Measurements from ENCODE around the gene CASP12.

CASP12 gene

DNA sequence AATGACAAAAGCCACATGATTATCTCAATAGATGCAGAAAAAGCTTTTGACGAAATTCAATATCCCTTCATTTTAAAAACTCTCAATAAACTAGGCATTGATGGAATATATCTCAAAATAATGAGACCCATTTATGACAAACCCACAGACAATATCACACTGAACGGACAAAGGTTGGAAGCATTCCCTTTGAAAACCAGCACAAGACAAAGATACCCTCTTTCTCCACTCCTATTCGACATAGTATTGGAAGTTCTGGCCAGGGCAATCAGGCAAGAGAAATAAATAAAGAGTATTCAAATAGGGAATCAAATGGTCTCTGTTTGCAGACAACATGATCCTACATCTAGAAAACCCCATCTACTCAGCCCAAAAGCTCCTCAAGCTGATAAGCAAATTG lies 52.0 kb downstream of the CASP12 start:
- Histone ChIP-seq H3K27ac (ENCODE audit: low read depth, low read length) (no peak overlapping the region), H3K4me1 (ENCODE audit: control insufficient read depth, insufficient read depth, low read length) (no peaks in the 10 kb centered on the region), H3K9ac (ENCODE audit: low read length) (no peak overlapping the region), H3K4me3 (ENCODE audit: low read length) (no peak overlapping the region), H3K27me3 (ENCODE audit: control insufficient read depth, insufficient read depth, low read length) (no peaks in the 10 kb centered on the region), H3K36me3 (ENCODE audit: control insufficient read depth, insufficient read depth, low read length) (no peaks in the 10 kb centered on the region)

DNA sequence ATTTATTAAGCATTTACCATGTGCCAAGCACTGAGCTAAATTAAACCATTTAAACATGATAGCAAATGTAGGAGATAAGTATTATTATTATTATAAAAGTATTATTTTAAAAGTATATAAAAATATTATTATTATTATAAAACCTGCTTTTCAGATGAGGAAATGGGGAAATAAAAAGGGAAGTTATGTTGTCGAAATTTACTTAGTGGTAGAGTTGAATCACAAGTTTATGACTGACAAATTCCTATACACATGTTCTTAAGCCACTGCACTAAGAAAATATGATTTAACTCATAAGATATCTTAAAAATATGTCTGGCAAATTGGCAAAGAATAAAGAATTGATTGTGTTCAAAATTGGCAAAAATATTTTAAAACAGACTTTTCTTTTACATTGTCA lies 53.8 kb downstream of the CASP12 start:
- Histone ChIP-seq H3K9ac (ENCODE audit: low read length) (no peak overlapping the region), H3K4me3 (ENCODE audit: low read length) (no peak overlapping the region), H3K27me3 (ENCODE audit: control insufficient read depth, insufficient read depth, low read length) (no peaks in the 10 kb centered on the region), H3K4me1 (ENCODE audit: control insufficient read depth, insufficient read depth, low read length) (no peaks in the 10 kb centered on the region), H3K27ac (ENCODE audit: low read depth, low read length) (no peak overlapping the region), H3K36me3 (ENCODE audit: control insufficient read depth, insufficient read depth, low read length) (no peaks in the 10 kb centered on the region)

DNA sequence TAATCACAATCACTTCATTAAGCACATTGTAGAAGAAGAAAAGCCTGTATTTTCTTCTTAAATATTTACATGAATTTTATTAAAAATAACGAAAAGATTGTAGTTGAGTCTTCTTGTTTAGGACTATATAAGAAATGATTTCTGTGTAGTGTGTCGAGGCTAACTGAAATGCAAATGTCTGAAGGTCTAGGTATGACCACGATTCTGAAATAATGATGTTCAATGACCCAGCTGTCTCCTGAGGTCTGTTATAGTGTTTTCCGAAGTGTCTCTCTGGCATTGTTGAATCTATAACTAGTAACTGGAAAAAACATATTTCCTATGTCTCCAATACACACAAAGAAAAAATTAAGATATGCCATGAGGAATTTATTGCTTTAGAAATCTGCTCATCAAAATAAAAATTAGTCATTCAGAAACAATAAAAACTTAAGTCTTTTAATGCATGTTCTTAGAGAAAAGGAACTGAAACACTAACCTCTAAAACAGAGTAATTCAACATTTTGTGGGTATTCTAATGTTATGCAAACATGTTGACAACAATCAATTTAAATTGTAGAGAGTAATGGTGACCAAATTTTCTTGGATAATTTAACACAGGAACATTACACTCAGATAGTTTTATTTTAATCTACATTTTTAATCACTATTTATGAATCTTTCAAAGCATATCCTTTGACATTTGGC lies 55.0 kb downstream of the CASP12 start:
- Histone ChIP-seq H3K4me1 (ENCODE audit: control insufficient read depth, insufficient read depth, low read length) (no peaks in the 10 kb centered on the region), H3K27me3 (ENCODE audit: control insufficient read depth, insufficient read depth, low read length) (no peaks in the 10 kb centered on the region), H3K9ac (ENCODE audit: low read length) (no peak overlapping the region), H3K27ac (ENCODE audit: low read depth, low read length) (no peak overlapping the region), H3K4me3 (ENCODE audit: low read length) (no peak overlapping the region), H3K36me3 (ENCODE audit: control insufficient read depth, insufficient read depth, low read length) (no peaks in the 10 kb centered on the region)

DNA sequence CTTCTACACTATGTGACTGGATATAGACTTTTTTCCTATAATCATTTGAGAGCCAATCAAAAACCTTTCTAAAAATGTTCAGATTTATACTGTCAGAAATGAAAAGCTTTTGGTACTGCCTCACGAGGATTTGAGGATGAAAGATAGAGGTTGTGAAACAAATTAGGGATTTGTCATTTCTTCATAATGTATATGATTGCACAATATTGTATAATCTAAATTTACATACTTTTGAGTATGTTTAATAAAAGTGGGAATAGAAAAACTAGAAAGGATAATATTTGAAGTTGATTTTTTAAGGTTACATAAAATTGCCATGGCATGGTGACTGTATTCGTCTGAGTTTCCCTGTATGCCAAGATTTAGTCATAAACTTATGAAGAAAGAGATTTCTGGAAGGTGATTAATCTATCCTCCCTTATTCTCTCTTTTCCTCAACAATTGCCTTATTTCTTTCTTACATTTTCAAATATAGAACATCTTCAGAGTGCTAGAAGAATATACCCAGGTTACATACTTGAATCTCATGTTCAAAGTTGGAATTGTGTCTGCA lies 56.2 kb downstream of the CASP12 start:
- H3K4me3 ChIP-seq (ENCODE audit: low read length) = no peak overlapping the region
- no peak overlapping the region for H3K27ac ChIP-seq (ENCODE audit: low read depth, low read length)
- no peaks in the 10 kb centered on the region for H3K27me3 ChIP-seq (ENCODE audit: control insufficient read depth, insufficient read depth, low read length)

DNA sequence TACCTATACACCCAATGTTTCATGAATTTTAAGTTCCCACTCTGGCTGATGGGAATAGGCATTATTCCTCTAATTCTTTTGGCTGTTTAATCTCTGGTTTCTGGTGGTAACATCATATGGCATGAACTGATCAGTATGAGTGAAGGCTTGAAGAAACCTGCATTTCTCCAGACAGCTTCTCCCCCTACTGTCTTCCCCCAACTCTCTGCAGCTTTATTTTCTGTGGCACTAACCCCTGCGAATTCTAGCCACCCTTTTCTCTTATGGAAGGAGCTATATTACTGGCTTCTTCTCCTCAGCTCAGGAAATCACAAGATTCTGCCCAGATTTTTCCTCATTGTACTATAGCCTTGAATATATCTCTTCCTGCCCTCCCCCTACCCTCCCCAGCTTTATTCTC lies 57.1 kb downstream of the CASP12 start:
- no peaks in the 10 kb centered on the region for H3K36me3 ChIP-seq (ENCODE audit: control insufficient read depth, insufficient read depth, low read length)
- H3K9ac ChIP-seq (ENCODE audit: low read length) = no peak overlapping the region
- no peaks in the 10 kb centered on the region for H3K4me1 ChIP-seq (ENCODE audit: control insufficient read depth, insufficient read depth, low read length)
- H3K4me3 ChIP-seq (ENCODE audit: low read length) = no peak overlapping the region
- no peaks in the 10 kb centered on the region for H3K27me3 ChIP-seq (ENCODE audit: control insufficient read depth, insufficient read depth, low read length)
- no peak overlapping the region for H3K27ac ChIP-seq (ENCODE audit: low read depth, low read length)

More for the DNA sequence above, 56.2 kb downstream of the CASP12 start:
- H3K36me3 ChIP-seq (ENCODE audit: control insufficient read depth, insufficient read depth, low read length) = no peaks in the 10 kb centered on the region
- no peak overlapping the region for H3K9ac ChIP-seq (ENCODE audit: low read length)
- H3K4me1 ChIP-seq (ENCODE audit: control insufficient read depth, insufficient read depth, low read length) = no peaks in the 10 kb centered on the region

DNA sequence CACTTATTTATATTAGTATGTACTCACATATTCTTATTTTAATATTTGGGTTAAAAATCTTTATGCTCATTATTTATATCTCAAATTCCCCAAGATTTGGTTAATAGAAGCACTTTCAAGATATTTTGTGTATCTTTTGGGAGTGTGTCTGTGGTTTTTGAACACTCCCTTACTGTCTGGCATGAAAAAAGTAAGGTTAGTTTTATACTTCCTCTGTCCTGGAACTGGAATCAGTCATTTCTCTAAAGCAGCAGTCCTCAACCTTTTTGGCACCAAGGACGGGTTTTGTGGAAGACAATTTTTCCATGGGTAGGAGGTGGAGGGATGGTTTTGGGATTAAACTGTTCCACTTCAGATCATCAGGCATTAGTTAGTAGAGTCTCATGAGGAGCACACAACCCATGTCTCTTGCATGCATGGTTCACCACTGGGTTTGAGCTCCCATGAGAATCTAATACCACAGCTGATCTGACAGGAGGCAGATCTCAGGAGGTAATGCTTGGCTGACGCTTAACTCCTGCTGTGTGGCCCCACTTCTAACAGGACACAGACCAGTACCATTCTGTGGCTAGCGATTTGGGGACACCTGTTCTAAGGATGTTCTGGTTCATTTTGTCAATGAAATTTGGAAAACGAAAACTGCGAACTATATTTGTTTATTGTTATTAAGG lies 60.2 kb downstream of the CASP12 start:
- Histone ChIP-seq H3K4me3 (ENCODE audit: low read length) (no peak overlapping the region), H3K9ac (ENCODE audit: low read length) (no peak overlapping the region), H3K27ac (ENCODE audit: low read depth, low read length) (no peak overlapping the region)

DNA sequence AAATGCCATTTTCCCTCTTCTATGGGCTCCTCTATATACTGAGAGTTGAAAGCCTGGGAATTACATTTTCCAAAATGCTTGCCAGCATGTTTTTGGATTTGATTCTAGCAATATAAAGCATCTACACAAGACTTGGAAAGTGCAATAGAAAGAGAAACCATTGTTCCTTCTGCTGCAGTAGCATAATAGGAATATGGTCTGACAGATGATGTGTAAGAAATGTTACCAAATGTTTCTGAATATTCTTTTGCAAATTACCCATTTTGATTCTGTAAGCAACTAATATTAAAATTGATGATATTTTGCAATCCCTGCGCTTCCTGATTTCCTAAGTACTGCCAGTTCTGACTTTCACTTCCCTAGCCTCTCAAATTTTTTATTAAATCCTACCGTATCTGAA lies 61.6 kb downstream of the CASP12 start:
- H3K4me3 ChIP-seq (ENCODE audit: low read length) = no peak overlapping the region
- no peak overlapping the region for H3K9ac ChIP-seq (ENCODE audit: low read length)
- no peak overlapping the region for H3K27ac ChIP-seq (ENCODE audit: low read depth, low read length)
- H3K36me3 ChIP-seq (ENCODE audit: control insufficient read depth, insufficient read depth, low read length) = no peaks in the 10 kb centered on the region
- H3K27me3 ChIP-seq (ENCODE audit: control insufficient read depth, insufficient read depth, low read length) = no peaks in the 10 kb centered on the region
- no peaks in the 10 kb centered on the region for H3K4me1 ChIP-seq (ENCODE audit: control insufficient read depth, insufficient read depth, low read length)

More for the DNA sequence above, 60.2 kb downstream of the CASP12 start:
- H3K4me1 ChIP-seq (ENCODE audit: control insufficient read depth, insufficient read depth, low read length) = no peaks in the 10 kb centered on the region
- no peaks in the 10 kb centered on the region for H3K36me3 ChIP-seq (ENCODE audit: control insufficient read depth, insufficient read depth, low read length)
- H3K27me3 ChIP-seq (ENCODE audit: control insufficient read depth, insufficient read depth, low read length) = no peaks in the 10 kb centered on the region
